Stomach (tissue), 4 donors: ENCODE results near the gene ST8SIA6.

Source experiments
- CTCF ChIP-seq, 7 experiments: fragments of 450-650 bp in 4 of 7; fragments of 200-600 bp in 3 of 7; sonication (generic) in 3 of 7; IDR thresholded peaks; one replicate each; pipeline ENCODE4 v1.5.1; 2016 to 2019; ENCODE audit warnings: antibody characterized with exemption in 7 of 7, control low read depth in 2 of 7, mild to moderate bottlenecking in 1 of 7
- EP300 ChIP-seq: sonication (generic); formaldehyde crosslinking; IDR thresholded peaks from one replicate; pipeline ENCODE4 v1.6.1; 2017; ENCODE audit warnings: antibody characterized with exemption
- POLR2AphosphoS5 ChIP-seq, 3 donors: sonication (generic); formaldehyde crosslinking; IDR thresholded peaks; one replicate each; pipeline ENCODE4 v1.6.1; 2016; ENCODE audit warnings: antibody characterized with exemption in 3 of 3

GRCh38 chr10:17430647-17431355, 23.6 kb downstream of the ST8SIA6 start:
- TF ChIP-seq CTCF (IDR thresholded peaks at IDR 0.05), result peak in 5 of 7 experiments; percentile 44 to 82 (median 78)
- TF ChIP-seq EP300, result no peak
- TF ChIP-seq POLR2AphosphoS5 (IDR thresholded peaks at IDR 0.05), result no peak
